ENCODE results near the gene MAST4.

MAST4 gene

DNA sequence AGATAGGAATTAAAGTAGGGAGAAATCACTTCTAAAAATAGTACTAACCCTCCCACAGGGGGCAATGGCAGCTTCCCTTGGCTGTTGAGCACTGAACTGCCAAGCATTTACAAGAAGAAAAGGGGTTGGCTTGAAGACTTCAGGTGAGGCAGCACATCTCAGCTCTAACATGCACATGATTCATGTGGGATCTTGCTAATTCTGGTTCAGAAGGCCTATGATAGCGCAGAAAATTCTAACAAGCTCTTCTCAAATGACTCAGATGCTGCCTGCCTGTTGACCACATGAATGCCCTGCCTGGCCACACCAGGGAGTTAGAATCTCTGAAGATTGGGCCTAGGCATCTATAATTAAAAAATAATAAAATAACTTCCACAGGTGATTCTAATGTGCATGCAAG, 577.8 kb downstream of the MAST4 start:
- no peaks in the 10 kb centered on the region for H3K27me3 ChIP-seq (ENCODE audit: control insufficient read depth, insufficient read depth, low read length)
- H3K4me1 ChIP-seq (ENCODE audit: control insufficient read depth, insufficient read depth, low read length) = no peaks in the 10 kb centered on the region
- no peak overlapping the region for H3K27ac ChIP-seq (ENCODE audit: low read depth, low read length)
- no peak overlapping the region for H3K9ac ChIP-seq (ENCODE audit: low read depth, low read length)
- no peaks in the 10 kb centered on the region for H3K36me3 ChIP-seq (ENCODE audit: control insufficient read depth, insufficient read depth, low read length)
- no peak overlapping the region for H3K4me3 ChIP-seq (ENCODE audit: low read depth, low read length)
- H3K9me3 ChIP-seq (ENCODE audit: control insufficient read depth, insufficient read depth, low read length) = peaks cover 4% of the 10 kb centered on the region; the same call in 1 of the 2 replicates

DNA sequence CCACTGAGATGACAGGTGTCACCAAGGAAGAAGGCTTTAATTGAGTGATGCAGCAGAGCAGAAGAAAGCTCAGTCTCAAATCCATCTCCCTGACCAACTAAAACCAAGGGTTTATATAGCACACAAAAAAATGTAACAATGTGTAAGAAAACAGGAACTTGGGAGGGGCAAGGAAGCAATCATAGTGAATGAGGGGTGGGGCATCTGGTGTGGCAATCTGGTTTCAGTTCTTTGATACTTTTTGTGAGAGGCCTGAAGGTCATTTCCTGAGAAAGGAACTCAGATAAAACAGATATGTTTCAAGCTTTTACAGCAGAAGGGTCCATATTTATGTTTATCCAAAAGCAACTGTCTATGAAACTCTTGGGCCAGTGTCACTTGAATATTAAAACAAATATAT, 580.7 kb downstream of the MAST4 start:
- Histone ChIP-seq H3K4me1 (ENCODE audit: control insufficient read depth, insufficient read depth, low read length) (peaks cover 9% of the 10 kb centered on the region), H3K27ac (ENCODE audit: low read depth, low read length) (no peak overlapping the region), H3K9ac (ENCODE audit: low read depth, low read length) (no peak overlapping the region), H3K36me3 (ENCODE audit: control insufficient read depth, insufficient read depth, low read length) (no peaks in the 10 kb centered on the region), H3K9me3 (ENCODE audit: control insufficient read depth, insufficient read depth, low read length) (peaks cover 4% of the 10 kb centered on the region; the same call in 1 of the 2 replicates), H3K27me3 (ENCODE audit: control insufficient read depth, insufficient read depth, low read length) (no peaks in the 10 kb centered on the region), H3K4me3 (ENCODE audit: low read depth, low read length) (no peak overlapping the region)

DNA sequence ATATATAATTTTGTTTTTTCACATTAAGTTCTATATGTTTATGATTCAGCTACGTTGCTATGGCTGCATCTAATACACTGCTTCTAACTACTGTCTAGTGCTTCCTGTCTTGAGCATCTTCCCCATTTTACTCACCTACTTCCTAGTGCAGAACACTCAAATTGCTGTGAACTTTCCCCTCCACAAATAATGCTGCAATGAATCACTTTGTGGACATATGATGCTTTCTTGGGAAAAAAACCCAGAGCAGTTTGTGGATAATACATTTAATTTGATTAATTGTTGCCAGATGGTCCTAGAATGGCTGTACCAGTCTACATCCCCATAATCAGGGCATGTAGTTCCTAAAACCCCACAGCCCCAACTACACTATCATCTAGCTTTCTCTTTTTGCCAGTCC, 581.9 kb downstream of the MAST4 start:
- Histone ChIP-seq H3K4me3 (ENCODE audit: low read depth, low read length) (no peak overlapping the region), H3K9ac (ENCODE audit: low read depth, low read length) (no peak overlapping the region), H3K9me3 (ENCODE audit: control insufficient read depth, insufficient read depth, low read length) (peaks cover 4% of the 10 kb centered on the region; the same call in 1 of the 2 replicates), H3K27me3 (ENCODE audit: control insufficient read depth, insufficient read depth, low read length) (no peaks in the 10 kb centered on the region), H3K36me3 (ENCODE audit: control insufficient read depth, insufficient read depth, low read length) (no peaks in the 10 kb centered on the region), H3K27ac (ENCODE audit: low read depth, low read length) (no peak overlapping the region), H3K4me1 (ENCODE audit: control insufficient read depth, insufficient read depth, low read length) (peaks cover 20% of the 10 kb centered on the region)

DNA sequence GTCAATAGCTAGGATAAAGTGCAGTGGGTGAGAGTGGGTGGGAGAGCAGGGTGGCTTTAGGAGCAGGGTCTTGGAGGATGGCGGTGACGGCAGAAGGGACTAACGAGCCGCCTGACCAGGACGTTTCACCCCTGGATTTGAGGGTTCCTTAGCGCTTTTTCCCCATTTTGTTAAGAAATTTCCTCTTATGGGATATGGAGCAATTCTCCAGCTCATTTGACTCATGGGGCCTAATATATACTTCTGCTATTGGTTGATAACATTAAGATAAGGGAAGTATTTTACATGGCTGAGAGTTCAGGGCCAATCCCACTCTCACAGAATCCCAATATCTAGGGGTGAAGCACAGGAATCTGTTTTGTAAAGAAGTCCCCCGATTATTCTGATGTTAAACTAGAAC, 582.8 kb downstream of the MAST4 start:
- Histone ChIP-seq H3K4me3 (ENCODE audit: low read depth, low read length) (no peak overlapping the region), H3K27me3 (ENCODE audit: control insufficient read depth, insufficient read depth, low read length) (peaks cover 3% of the 10 kb centered on the region; the same call in 1 of the 2 replicates), H3K4me1 (ENCODE audit: control insufficient read depth, insufficient read depth, low read length) (peaks cover 20% of the 10 kb centered on the region), H3K27ac (ENCODE audit: low read depth, low read length) (no peak overlapping the region), H3K9ac (ENCODE audit: low read depth, low read length) (no peak overlapping the region), H3K36me3 (ENCODE audit: control insufficient read depth, insufficient read depth, low read length) (no peaks in the 10 kb centered on the region), H3K9me3 (ENCODE audit: control insufficient read depth, insufficient read depth, low read length) (peaks cover 4% of the 10 kb centered on the region; the same call in 1 of the 2 replicates)

DNA sequence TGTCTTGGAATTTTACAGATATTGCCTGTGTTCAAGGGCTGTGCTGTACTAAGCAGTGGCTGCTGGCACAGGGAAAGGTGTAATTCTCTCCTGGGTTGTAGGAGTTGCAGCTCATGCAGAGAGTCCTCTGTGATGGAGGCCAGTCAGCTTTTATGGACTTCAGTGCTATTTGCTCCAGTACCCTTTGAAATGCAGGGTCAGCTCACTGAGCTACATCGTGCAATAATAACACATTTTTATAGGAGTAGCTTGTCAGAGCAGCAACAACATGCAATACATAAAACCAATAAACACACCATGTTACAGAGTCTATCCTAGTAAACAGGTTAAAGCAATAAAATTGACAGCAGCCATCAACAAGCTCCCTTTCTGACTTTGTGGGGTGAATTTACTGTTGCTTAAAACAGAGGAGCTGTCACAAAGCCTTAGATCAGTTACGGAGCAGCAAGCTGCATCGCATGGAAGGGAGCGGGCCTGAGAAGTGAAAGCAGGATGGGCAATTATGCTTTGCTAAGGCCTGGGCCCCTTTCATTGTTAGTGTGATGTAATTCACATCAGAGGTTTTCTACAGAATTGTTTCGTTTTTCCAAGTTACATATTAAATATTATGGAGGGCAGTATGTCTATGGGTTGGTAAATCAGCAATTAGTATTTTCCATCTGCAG, 583.6 kb downstream of the MAST4 start:
- H3K9ac ChIP-seq (ENCODE audit: low read depth, low read length) = no peak overlapping the region
- no peak overlapping the region for H3K27ac ChIP-seq (ENCODE audit: low read depth, low read length)
- no peak overlapping the region for H3K4me3 ChIP-seq (ENCODE audit: low read depth, low read length)
- peaks cover 4% of the 10 kb centered on the region; the same call in 1 of the 2 replicates for H3K9me3 ChIP-seq (ENCODE audit: control insufficient read depth, insufficient read depth, low read length)
- H3K27me3 ChIP-seq (ENCODE audit: control insufficient read depth, insufficient read depth, low read length) = peaks cover 3% of the 10 kb centered on the region; the same call in 1 of the 2 replicates
- H3K4me1 ChIP-seq (ENCODE audit: control insufficient read depth, insufficient read depth, low read length) = peaks cover 20% of the 10 kb centered on the region
- no peaks in the 10 kb centered on the region for H3K36me3 ChIP-seq (ENCODE audit: control insufficient read depth, insufficient read depth, low read length)

GRCh38 chr5:67181648-67182221, 585.5 kb downstream of the MAST4 start:
- H3K27me3 ChIP-seq (ENCODE audit: control insufficient read depth, insufficient read depth, low read length) = peaks cover 3% of the 10 kb centered on the region; the same call in 1 of the 2 replicates
- H3K9ac ChIP-seq (ENCODE audit: low read depth, low read length) = no peak overlapping the region
- no peaks in the 10 kb centered on the region for H3K36me3 ChIP-seq (ENCODE audit: control insufficient read depth, insufficient read depth, low read length)
- peak overlapping the region; percentile 3; the same call in 1 of the 2 replicates for H3K4me3 ChIP-seq (ENCODE audit: low read depth, low read length)
- peaks cover 4% of the 10 kb centered on the region; the same call in 1 of the 2 replicates for H3K9me3 ChIP-seq (ENCODE audit: control insufficient read depth, insufficient read depth, low read length)
- H3K27ac ChIP-seq (ENCODE audit: low read depth, low read length) = peak overlapping the region; percentile 84
- H3K4me1 ChIP-seq (ENCODE audit: control insufficient read depth, insufficient read depth, low read length) = peaks cover 20% of the 10 kb centered on the region

DNA sequence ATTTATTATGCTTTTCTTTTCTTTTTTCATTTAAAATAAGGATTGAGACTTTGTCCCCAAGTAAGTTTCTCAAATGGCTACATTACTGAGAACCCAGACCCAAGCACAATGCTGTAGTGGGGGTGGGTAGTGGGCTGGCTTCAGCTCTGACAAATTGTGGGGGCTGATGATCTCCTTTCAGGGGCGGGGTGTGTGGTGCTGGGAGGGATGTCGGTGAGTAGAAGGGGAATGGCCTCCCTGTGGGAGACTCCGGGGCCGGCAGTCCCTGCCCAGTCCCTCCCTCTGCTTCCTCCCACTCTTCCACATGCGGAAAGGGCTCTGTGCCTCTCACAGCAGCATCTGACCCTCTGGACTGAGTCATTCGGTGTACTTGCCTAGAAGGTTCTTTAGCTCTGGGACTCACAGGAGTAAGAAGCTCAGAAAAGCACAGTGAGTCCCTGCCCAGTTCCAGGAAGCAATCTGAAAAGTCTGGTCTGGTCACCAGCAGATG, 586.2 kb downstream of the MAST4 start:
- peaks cover 2% of the 10 kb centered on the region; the same call in 1 of the 2 replicates for H3K9me3 ChIP-seq (ENCODE audit: control insufficient read depth, insufficient read depth, low read length)
- no peak overlapping the region for H3K4me3 ChIP-seq (ENCODE audit: low read depth, low read length)
- no peak overlapping the region for H3K9ac ChIP-seq (ENCODE audit: low read depth, low read length)
- H3K4me1 ChIP-seq (ENCODE audit: control insufficient read depth, insufficient read depth, low read length) = peaks cover 20% of the 10 kb centered on the region
- H3K27ac ChIP-seq (ENCODE audit: low read depth, low read length) = peak overlapping the region; percentile 84
- no peaks in the 10 kb centered on the region for H3K36me3 ChIP-seq (ENCODE audit: control insufficient read depth, insufficient read depth, low read length)
- H3K27me3 ChIP-seq (ENCODE audit: control insufficient read depth, insufficient read depth, low read length) = peaks cover 3% of the 10 kb centered on the region; the same call in 1 of the 2 replicates

- peaks cover 20% of the 10 kb centered on the region for H3K4me1 ChIP-seq (ENCODE audit: control insufficient read depth, insufficient read depth, low read length)
- H3K9ac ChIP-seq (ENCODE audit: low read depth, low read length) = no peak overlapping the region
- H3K36me3 ChIP-seq (ENCODE audit: control insufficient read depth, insufficient read depth, low read length) = no peaks in the 10 kb centered on the region
- no peaks in the 10 kb centered on the region for H3K9me3 ChIP-seq (ENCODE audit: control insufficient read depth, insufficient read depth, low read length)
- no peak overlapping the region for H3K4me3 ChIP-seq (ENCODE audit: low read depth, low read length)
- H3K27ac ChIP-seq (ENCODE audit: low read depth, low read length) = no peak overlapping the region
- peaks cover 3% of the 10 kb centered on the region; the same call in 1 of the 2 replicates for H3K27me3 ChIP-seq (ENCODE audit: control insufficient read depth, insufficient read depth, low read length)
These were observed 587.7 kb downstream of the MAST4 start for GRCh38 chr5:67183859-67184258.

DNA sequence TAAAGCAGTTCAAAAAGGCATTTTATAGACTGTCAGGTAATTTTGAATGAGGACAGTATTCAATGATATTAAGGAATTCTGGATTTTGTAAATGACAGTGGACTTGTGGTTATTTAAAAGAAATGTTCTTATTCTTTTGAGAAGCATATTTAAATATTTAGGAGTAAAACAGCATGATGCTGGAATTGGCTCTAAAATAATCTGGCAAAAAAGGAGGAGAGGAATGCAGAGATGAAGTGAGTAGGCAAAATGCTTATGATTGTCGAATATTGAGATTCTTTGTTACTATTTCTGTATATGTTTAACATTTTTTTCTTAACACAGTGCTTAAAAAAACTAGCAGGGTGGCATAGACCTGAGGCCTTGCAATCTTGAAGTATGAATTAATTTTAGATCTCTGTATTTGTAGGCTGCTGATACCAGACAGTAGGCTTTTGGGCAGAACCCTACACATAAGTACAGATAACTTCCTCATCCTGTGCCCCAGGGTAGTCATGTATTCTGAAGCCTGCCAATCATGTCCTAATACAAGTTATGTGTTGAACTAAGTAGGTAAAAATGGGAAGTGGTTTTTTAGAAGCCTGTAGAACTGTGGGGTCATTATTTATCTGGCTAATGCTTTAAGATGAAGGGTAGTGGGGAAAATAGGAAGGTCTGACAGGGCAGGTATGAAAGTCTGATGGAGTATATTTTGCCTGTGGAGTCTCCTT, 591.0 kb downstream of the MAST4 start:
- H3K4me3 ChIP-seq (ENCODE audit: low read depth, low read length) = no peak overlapping the region
- peaks cover 22% of the 10 kb centered on the region for H3K4me1 ChIP-seq (ENCODE audit: control insufficient read depth, insufficient read depth, low read length)
- H3K9me3 ChIP-seq (ENCODE audit: control insufficient read depth, insufficient read depth, low read length) = no peaks in the 10 kb centered on the region
- H3K27me3 ChIP-seq (ENCODE audit: control insufficient read depth, insufficient read depth, low read length) = peaks cover 3% of the 10 kb centered on the region; the same call in 1 of the 2 replicates
- H3K27ac ChIP-seq (ENCODE audit: low read depth, low read length) = no peak overlapping the region
- H3K36me3 ChIP-seq (ENCODE audit: control insufficient read depth, insufficient read depth, low read length) = no peaks in the 10 kb centered on the region
- H3K9ac ChIP-seq (ENCODE audit: low read depth, low read length) = no peak overlapping the region

- no peaks in the 10 kb centered on the region for H3K9me3 ChIP-seq (ENCODE audit: control insufficient read depth, insufficient read depth, low read length)
- no peak overlapping the region for H3K9ac ChIP-seq (ENCODE audit: low read depth, low read length)
- H3K4me3 ChIP-seq (ENCODE audit: low read depth, low read length) = no peak overlapping the region
These were observed 592.3 kb downstream of the MAST4 start for GRCh38 chr5:67188274-67189078.

More at GRCh38 chr5:67188274-67189078, 592.3 kb downstream of the MAST4 start:
- peaks cover 13% of the 10 kb centered on the region; the same call in 1 of the 2 replicates for H3K4me1 ChIP-seq (ENCODE audit: control insufficient read depth, insufficient read depth, low read length)
- H3K36me3 ChIP-seq (ENCODE audit: control insufficient read depth, insufficient read depth, low read length) = no peaks in the 10 kb centered on the region
- H3K27me3 ChIP-seq (ENCODE audit: control insufficient read depth, insufficient read depth, low read length) = peaks cover under 1% of the 10 kb centered on the region; the same call in 1 of the 2 replicates
- no peak overlapping the region for H3K27ac ChIP-seq (ENCODE audit: low read depth, low read length)
